Measurements from ENCODE around the gene RFESD.
"Not testable (repeated sequence)": the region's sequence is repeated elsewhere in the genome, so short reads cannot be mapped to it uniquely, and the experiment has no call there.

Gene RFESD

GRCh38 chr5:95699337-95699736 is 52.8 kb downstream of the RFESD start:
- Histone ChIP-seq H3K4me3 (ENCODE audit: low read length) (no peak overlapping the region), H3K36me3 (ENCODE audit: control insufficient read depth, insufficient read depth, low read length) (no peaks in the 10 kb centered on the region), H3K4me1 (ENCODE audit: control insufficient read depth, insufficient read depth, low read length) (no peaks in the 10 kb centered on the region), H3K9ac (ENCODE audit: low read length) (no peak overlapping the region), H3K9me3 (ENCODE audit: control insufficient read depth, low read length) (no peaks in the 10 kb centered on the region), H3K27me3 (ENCODE audit: control insufficient read depth, insufficient read depth, low read length) (peaks cover 3% of the 10 kb centered on the region)

GRCh38 chr5:95701074-95701473 is 54.5 kb downstream of the RFESD start:
- Histone ChIP-seq H3K27me3 (ENCODE audit: control insufficient read depth, insufficient read depth, low read length) (peaks cover 3% of the 10 kb centered on the region), H3K4me1 (ENCODE audit: control insufficient read depth, insufficient read depth, low read length) (no peaks in the 10 kb centered on the region), H3K9me3 (ENCODE audit: control insufficient read depth, low read length) (no peaks in the 10 kb centered on the region), H3K9ac (ENCODE audit: low read length) (no peak overlapping the region), H3K4me3 (ENCODE audit: low read length) (no peak overlapping the region), H3K36me3 (ENCODE audit: control insufficient read depth, insufficient read depth, low read length) (no peaks in the 10 kb centered on the region)

- Histone ChIP-seq H3K36me3 (ENCODE audit: control insufficient read depth, insufficient read depth, low read length) (no peaks in the 10 kb centered on the region), H3K4me1 (ENCODE audit: control insufficient read depth, insufficient read depth, low read length) (no peaks in the 10 kb centered on the region), H3K27me3 (ENCODE audit: control insufficient read depth, insufficient read depth, low read length) (peaks cover 2% of the 10 kb centered on the region), H3K4me3 (ENCODE audit: low read length) (no peak overlapping the region), H3K9ac (ENCODE audit: low read length) (no peak overlapping the region), H3K9me3 (ENCODE audit: control insufficient read depth, low read length) (no peaks in the 10 kb centered on the region)
Measured at GRCh38 chr5:95704150-95704549, 57.6 kb downstream of the RFESD start.

GRCh38 chr5:95706196-95706595 is 59.6 kb downstream of the RFESD start:
- H3K9me3 ChIP-seq (ENCODE audit: control insufficient read depth, low read length); H3K9ac ChIP-seq (ENCODE audit: low read length); H3K27me3 ChIP-seq (ENCODE audit: control insufficient read depth, insufficient read depth, low read length); H3K36me3 ChIP-seq (ENCODE audit: control insufficient read depth, insufficient read depth, low read length); H3K4me1 ChIP-seq (ENCODE audit: control insufficient read depth, insufficient read depth, low read length); H3K4me3 ChIP-seq (ENCODE audit: low read length): not testable (repeated sequence)

GRCh38 chr5:95707055-95707454 is 60.5 kb downstream of the RFESD start:
- Histone ChIP-seq H3K4me1 (ENCODE audit: control insufficient read depth, insufficient read depth, low read length) (peaks cover 3% of the 10 kb centered on the region), H3K27me3 (ENCODE audit: control insufficient read depth, insufficient read depth, low read length) (no peaks in the 10 kb centered on the region), H3K9me3 (ENCODE audit: control insufficient read depth, low read length) (no peaks in the 10 kb centered on the region), H3K36me3 (ENCODE audit: control insufficient read depth, insufficient read depth, low read length) (no peaks in the 10 kb centered on the region), H3K9ac (ENCODE audit: low read length) (no peak overlapping the region), H3K4me3 (ENCODE audit: low read length) (no peak overlapping the region)

Data from mucosa of stomach (tissue), 1 donor.